Activated CD4-positive, alpha-beta T cell treated with anti-CD3 and anti-CD28 coated beads, Interleukin-2, amount 50 U/mL, for 24 hours (primary cell): ENCODE results near the gene COG3.
"Not testable (repeated sequence)": the region's sequence is repeated elsewhere in the genome, so short reads cannot be mapped to it uniquely, and the experiment has no call there.

Source experiments
- DNase-seq, 2 donors: peaks; one replicate each; pipeline ENCODE4 v3.0.0-alpha.2; 2020; ENCODE audit warnings: low read depth in 1 of 2, low spot score in 1 of 2

Gene COG3, protein sequence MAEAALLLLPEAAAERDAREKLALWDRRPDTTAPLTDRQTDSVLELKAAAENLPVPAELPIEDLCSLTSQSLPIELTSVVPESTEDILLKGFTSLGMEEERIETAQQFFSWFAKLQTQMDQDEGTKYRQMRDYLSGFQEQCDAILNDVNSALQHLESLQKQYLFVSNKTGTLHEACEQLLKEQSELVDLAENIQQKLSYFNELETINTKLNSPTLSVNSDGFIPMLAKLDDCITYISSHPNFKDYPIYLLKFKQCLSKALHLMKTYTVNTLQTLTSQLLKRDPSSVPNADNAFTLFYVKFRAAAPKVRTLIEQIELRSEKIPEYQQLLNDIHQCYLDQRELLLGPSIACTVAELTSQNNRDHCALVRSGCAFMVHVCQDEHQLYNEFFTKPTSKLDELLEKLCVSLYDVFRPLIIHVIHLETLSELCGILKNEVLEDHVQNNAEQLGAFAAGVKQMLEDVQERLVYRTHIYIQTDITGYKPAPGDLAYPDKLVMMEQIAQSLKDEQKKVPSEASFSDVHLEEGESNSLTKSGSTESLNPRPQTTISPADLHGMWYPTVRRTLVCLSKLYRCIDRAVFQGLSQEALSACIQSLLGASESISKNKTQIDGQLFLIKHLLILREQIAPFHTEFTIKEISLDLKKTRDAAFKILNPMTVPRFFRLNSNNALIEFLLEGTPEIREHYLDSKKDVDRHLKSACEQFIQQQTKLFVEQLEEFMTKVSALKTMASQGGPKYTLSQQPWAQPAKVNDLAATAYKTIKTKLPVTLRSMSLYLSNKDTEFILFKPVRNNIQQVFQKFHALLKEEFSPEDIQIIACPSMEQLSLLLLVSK

DNA sequence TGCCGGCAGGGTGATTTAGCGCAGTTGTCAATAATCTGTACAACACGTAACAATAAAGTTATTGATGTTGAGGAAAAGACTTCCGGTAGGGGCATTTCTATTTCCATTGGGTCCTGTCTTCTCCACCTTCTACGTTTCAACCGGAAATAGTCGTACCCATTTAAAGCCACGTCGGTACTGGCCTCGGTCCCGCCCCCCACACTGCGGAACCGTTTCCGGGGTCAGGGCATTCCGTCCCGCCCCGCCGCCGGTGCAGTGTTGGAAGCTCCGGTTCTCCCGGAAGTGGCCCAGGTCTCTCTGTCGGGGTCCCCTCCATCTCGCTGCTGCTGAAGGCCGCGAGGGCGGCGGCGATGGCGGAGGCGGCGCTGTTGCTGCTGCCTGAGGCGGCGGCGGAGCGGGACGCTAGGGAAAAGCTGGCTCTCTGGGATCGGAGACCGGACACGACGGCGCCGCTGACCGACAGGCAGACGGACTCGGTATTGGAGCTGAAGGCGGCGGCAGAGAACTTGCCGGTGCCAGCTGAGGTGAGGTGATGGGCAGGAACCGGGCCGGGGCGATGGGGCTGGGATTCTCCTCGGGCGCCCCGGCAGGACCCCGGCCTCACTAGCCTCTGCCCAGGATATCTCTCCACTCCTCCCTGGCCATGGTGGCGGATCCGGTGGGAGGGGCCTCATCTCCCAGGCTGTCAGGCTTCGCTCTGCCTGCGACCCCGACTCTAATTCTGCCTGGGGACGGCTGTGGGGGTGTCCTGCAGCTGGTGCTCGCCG, at the start of gene COG3:
Gene COG3 (plus strand): TSS at position 253 of the 767 bp plus-strand sequence. CDS start 98 bp downstream, at position 351.
- peak; percentile 87 to 95 for DNase-seq

DNA sequence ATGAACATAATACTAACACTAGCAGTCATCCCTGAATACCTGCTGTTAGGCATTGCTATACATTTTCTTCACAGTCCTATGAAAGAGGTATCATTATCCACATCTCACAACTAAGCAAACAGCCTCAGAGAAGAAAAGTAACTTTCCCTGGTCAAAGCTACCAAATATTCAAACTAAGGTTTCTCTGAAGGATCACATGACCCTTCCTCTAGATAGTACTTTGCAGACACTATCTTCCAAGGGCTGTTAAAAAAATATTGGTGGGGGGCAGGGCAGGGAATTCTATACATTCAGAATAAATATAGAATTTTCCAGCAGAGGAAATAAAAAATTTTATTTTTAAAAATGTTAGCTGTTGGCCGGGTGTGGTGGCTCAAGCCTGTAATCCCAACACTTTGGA, 49.6 kb upstream of the COG3 start:
- DNase-seq, result no peak

- no peak for DNase-seq
Measured at GRCh38 chr13:45416516-45417128, 48.1 kb upstream of the COG3 start.

- peak; percentile 75 to 88 for DNase-seq
Measured at GRCh38 chr13:45417790-45418534, 46.8 kb upstream of the COG3 start, which contains the start of gene SLC25A30. Gene SLC25A30 (minus strand): TSS chr13:45418373. CDS start chr13:45411425, 6,948 bp downstream.

DNA sequence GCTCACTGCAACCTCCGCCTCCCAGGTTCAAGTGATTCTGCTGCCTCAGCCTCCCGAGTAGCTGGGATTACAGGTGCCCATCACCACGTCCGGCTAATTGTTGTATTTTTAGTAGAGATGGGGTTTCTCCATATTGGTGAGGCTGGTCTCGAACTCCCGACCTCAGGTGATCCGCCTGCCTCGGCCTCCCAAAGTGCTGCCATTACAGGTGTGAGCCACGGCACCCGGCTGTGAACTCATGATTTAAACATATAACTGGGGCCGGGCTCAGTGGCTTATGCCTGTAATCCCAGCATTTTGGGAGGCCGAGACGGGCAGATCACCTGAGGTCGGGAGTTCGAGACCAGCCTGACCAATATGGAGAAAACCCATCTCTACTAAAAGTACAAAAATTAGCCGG, 45.4 kb upstream of the COG3 start:
- DNase-seq, result not testable (repeated sequence)

DNA sequence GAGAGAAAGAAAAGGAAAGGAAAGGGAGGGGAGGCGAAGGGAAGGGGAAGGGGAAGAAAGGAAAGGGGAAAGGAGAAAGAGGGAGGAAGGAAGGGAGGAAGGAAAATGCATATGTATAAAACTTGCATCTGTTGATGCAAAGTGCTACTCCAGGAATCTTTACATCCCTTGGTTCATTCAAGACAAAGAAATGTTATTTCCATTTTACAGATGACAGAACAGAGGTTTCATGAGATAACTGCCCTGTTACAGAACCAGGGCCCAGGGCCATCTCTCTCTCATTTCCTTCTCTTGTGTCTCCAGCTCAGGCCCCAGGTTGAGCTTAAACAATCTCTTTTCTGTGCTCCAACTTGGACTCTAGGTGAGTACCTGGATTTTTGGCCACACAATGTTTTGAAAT, 44.8 kb upstream of the COG3 start:
- DNase-seq, result no peak

DNA sequence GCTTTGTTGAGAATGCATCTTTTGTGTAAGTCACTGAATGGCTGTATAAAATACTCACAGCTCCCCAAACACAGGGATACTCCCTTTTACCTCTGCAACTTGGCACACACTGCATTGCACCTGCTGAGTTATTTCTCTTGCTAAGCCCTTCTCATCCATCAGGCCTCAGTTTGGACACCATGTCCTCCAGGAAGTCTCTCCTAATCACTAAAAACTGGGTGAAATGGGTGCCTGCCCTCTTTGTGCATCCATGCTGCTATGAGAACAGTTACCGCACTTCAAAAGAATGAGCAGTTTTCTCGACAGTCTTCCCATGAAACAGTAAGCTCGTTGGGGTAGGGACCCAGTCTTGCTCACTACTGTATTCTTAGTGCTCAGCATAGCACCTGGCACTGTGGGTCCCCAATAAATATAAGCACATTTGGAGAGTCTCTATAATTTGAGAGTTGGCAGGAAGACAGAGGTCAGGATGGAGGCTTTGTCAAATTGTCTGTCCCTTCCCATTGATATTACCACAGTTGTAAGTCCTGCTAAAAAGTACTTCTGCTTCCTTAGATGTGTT, 41.9 kb upstream of the COG3 start:
- DNase-seq, result no peak

DNA sequence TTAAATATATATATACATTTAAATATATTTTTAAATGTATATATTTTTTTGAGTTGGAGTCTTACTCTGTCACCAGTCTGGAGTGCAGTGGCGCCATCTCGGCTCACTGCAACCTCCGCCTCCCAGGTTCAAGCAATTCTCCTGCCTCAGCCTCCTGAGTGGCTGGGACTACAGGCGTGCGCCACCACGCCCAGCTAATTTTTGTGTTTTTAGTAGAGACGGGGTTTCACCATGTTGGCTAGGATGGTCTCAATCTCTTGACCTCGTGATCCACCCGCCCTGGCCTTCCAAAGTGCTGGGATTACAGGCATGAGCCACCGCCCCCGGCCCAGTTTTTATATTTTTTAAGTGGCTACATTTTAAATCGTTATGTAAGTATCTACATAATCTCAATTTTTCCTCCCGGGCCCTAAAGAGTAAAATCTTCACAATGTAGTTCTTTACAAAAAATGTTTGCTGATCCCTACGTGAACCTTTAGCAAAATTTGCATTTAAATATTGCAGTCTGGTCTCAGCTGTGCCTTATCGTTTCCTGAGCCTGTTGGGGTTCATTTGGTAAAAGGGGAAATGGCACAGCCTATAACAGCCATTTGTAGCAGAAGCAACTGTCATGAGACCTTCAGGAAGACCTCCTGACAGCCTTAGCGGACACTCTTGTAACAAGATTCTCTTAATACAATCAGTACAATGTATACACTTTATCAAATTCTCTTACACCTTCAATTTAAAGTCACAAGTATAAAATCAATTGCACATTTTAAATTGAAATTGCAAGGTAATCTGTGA, 38.5 kb upstream of the COG3 start:
- not testable (repeated sequence) for DNase-seq

GRCh38 chr13:45432737-45433380, 31.9 kb upstream of the COG3 start:
- DNase-seq, result no peak

DNA sequence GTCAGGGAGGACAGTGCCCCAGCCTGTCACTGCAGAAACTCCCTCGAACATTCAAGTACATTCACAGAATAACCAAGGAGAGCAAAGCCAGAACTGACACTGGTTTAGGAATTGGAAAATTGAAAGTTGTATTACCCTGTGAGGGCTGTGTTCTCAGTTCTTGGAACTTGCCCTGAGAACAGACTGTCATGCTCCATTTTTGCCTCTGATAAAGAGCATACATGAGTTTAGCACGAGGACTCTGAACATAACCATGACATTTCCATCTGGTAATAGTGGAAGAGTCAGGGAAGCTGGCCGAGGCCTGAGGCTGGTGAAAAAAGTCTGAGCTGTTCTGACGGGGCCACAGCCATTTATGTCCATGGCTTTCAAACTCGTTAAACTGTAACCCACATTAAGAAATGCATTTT, 31.4 kb upstream of the COG3 start:
- DNase-seq, result no peak

DNA sequence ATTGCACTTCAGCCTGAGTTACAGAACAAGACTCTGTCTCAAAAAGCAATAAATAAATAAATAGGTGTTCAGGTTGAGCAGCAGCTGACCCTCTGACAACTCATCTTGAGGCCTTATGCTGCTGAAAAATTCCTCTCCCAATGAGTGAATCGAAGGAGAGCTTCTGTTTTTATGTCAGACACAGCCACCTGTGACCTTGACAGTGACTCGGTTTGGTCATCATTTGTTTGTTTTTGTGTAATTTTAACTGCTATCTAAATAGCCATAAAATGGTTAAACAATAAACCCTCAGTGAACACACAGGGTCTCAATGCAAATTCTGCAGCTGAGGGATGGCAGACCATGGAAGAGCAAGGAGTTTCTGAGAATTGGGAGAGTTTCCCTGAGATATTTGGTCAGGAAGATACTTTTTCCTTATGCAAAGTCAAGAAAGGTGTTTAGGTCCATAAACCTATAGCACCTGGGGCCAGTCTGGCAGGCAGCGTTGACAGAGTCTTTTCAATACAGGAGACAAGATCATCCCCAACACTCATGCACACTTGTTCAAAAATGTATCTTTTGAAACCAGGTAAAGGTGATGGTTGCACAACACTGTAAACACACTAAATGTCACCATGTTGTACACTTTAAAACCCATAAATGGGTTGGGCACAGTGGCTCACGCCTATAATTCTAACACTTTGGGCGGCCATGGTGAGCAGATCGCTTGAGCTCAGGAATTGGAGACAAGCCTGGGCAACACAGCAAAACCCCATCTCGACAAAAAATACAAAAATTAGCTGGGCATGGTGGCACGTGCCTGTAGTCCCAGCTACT, 30.0 kb upstream of the COG3 start:
- no peak for DNase-seq

GRCh38 chr13:45436332-45436731, 28.4 kb upstream of the COG3 start:
- no peak for DNase-seq

- no peak for DNase-seq
Measured at GRCh38 chr13:45436953-45437352, 27.8 kb upstream of the COG3 start.

DNA sequence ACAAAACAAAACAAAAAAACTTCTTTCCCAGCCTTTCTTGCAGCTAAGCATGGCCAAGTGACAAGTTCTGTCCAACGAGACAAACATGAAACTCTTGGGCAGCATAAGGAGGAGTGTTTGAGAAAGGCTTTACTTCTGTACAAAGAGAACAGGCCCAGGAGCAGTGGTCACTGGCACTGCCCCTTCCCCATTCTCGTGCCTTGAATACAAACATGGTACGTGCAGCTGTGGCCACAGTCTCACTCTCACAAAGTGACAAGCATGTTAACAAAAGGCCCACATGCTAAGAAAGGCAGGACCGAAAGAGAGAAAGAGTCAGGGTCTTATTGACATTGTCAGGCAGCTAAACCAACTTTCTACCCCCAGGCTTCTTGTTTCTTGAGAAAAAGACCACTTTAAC, 26.8 kb upstream of the COG3 start:
- DNase-seq, result no peak

GRCh38 chr13:45439008-45439407, 25.7 kb upstream of the COG3 start:
- no peak for DNase-seq

DNA sequence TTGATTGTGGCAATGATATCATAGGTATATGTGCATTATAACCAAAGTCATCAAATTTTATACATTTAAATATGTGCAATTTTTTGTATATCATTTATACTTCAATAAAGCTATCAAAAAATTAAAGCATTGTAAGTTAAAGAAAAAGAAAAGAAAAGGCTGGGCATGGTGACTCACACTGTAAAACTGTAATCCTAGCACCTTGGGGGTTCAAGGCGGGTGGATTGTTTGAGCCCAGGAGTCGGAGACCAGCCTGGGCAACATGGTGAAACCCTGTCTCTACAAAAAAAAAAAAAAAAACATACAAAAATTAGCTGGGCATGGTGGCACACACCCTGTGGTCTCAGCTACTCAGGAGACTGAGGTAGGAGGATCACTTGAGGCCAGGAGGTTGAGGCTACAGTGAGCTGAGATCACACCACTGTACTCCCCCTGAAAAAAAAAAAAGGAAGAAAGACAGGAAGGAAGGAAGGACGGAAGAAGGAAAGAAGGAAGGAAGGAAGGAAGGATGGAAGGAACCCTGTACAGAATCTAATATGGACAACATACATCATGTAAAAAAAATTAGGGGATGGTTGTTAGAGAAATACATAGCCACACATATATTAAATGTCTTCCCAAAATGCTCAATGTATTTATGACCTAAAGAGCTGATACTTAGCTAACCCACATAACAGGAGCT, 24.8 kb upstream of the COG3 start:
- no peak for DNase-seq

DNA sequence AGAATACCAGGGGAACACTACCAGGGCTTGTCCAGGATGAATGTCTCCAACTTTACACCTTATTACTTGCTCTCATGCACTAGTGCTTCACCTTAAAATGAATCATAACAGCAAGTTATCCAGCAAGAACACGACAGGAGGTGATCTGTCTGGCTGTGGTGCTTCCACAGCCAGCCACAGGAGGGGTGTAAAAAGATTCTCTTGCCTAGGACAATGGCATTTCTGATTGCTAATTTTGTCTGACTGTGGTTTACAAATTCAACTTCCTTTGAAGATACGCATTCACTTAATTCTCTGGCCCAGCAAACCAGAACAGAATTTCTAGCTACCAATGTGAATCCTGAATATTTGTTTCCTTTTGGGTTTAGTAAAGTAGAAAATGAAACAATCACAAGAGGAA, 23.1 kb upstream of the COG3 start:
- no peak for DNase-seq
